Measurements from ENCODE around the gene MDM2. TPM values are rescaled to one million over a fixed set of nuclear protein-coding genes. Genes with fewer than 3 reads are reported as not detected.

The MDM2 gene
- total RNA-seq, 3 donors from 2014 or later (not counting 1 experiment from before 2014, with no cell fraction given) = 130 to 143 (median 132) TPM

DNA sequence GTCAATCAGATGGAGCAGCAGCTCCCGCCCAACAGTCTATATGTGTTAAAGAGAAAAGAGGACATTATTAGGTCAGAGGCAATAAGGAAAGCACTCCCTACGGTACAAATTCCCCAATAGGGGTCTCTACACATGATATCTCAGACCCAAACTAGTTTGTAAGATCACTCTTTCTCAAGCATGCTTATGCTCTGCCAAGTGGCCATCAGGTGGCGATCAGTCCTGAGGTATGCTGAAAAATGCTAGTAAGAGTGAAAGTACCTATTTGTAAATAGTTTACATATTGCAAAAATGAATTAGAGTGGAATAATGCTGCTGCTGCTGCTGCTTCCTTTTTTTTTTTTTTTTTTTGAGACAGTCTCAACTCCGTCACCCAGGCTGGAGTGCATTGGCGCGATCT lies 63.9 kb downstream of the MDM2 start:
- no peak for DNase-seq
- intact Hi-C loops (cut with micrococcal nuclease) = no loop called here
- no peaks in the 10 kb centered on the region for H3K4me1 Mint-ChIP-seq
- Histone ChIP-seq H3K36me3 (ENCODE audit: control insufficient read depth, insufficient read depth, low read length) (no peaks in the 10 kb centered on the region), H3K27me3 (ENCODE audit: control insufficient read depth, insufficient read depth, low read length) (no peaks in the 10 kb centered on the region), H3K9me3 (ENCODE audit: control insufficient read depth, insufficient read depth, low read length) (no peaks in the 10 kb centered on the region), H3K4me3 (ENCODE audit: low read length) (no peak overlapping the region), H3K27ac (ENCODE audit: low read length) (no peak overlapping the region), H3K4me1 (ENCODE audit: control insufficient read depth, insufficient read depth, low read length) (no peaks in the 10 kb centered on the region)
- TF ChIP-seq, protein P1, sequence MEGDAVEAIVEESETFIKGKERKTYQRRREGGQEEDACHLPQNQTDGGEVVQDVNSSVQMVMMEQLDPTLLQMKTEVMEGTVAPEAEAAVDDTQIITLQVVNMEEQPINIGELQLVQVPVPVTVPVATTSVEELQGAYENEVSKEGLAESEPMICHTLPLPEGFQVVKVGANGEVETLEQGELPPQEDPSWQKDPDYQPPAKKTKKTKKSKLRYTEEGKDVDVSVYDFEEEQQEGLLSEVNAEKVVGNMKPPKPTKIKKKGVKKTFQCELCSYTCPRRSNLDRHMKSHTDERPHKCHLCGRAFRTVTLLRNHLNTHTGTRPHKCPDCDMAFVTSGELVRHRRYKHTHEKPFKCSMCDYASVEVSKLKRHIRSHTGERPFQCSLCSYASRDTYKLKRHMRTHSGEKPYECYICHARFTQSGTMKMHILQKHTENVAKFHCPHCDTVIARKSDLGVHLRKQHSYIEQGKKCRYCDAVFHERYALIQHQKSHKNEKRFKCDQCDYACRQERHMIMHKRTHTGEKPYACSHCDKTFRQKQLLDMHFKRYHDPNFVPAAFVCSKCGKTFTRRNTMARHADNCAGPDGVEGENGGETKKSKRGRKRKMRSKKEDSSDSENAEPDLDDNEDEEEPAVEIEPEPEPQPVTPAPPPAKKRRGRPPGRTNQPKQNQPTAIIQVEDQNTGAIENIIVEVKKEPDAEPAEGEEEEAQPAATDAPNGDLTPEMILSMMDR (IDR thresholded peaks at IDR 0.05) = no peak
- H3K27me3 Mint-ChIP-seq (ENCODE audit: low read depth in 2 of 2) = peaks cover under 1 to 12% of the 10 kb centered on the region in 2 donors
- 89% methylated on average over 4 of the region's 6 CpGs for WGBS (ENCODE audit: insufficient coverage)
- no peaks in the 10 kb centered on the region for H3K9me3 Mint-ChIP-seq
- no peak overlapping the region for H3K4me3 Mint-ChIP-seq
- no peak for ATAC-seq
- no peak overlapping the region for H3K27ac Mint-ChIP-seq
- no peaks in the 10 kb centered on the region for H3K36me3 Mint-ChIP-seq

DNA sequence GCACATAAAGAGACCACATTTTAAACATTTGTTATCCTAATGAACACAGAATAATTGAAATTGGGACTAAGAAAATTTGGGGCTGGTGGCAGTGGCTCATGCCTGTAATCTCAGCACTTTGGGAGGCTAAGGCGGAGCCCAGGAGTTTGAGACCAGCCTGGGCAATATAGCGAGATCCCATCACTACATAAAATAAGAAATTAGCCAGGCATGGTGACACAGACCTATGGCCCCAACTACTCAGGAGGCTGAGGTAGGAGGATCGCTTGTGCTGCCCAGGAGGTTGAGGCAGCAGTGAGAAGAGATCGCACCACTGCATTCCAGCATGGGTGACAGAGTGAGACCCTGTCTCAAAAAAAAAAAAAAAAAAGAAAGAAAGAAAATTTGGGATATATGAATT lies 65.3 kb downstream of the MDM2 start:
- 91% methylated on average over 3 of the region's 4 CpGs for WGBS (ENCODE audit: insufficient coverage)
- H3K4me1 Mint-ChIP-seq = no peaks in the 10 kb centered on the region
- H3K36me3 ChIP-seq (ENCODE audit: control insufficient read depth, insufficient read depth, low read length) = no peaks in the 10 kb centered on the region
- H3K27ac Mint-ChIP-seq = no peak overlapping the region
- DNase-seq (no peak), ATAC-seq (no peak)
- H3K27ac ChIP-seq (ENCODE audit: low read length) = no peak overlapping the region
- no peak overlapping the region for H3K4me3 ChIP-seq (ENCODE audit: low read length)
- H3K27me3 Mint-ChIP-seq (ENCODE audit: low read depth in 2 of 2) = peaks cover 12 to 15% of the 10 kb centered on the region in 2 donors
- H3K27me3 ChIP-seq (ENCODE audit: control insufficient read depth, insufficient read depth, low read length) = no peaks in the 10 kb centered on the region
- no peaks in the 10 kb centered on the region for H3K4me1 ChIP-seq (ENCODE audit: control insufficient read depth, insufficient read depth, low read length)
- no peaks in the 10 kb centered on the region for H3K9me3 Mint-ChIP-seq
- intact Hi-C loops (cut with micrococcal nuclease) = no loop called here
- no peak overlapping the region for H3K4me3 Mint-ChIP-seq
- TF ChIP-seq, protein P1 (IDR thresholded peaks at IDR 0.05) = no peak
- no peaks in the 10 kb centered on the region for H3K9me3 ChIP-seq (ENCODE audit: control insufficient read depth, insufficient read depth, low read length)
- no peaks in the 10 kb centered on the region for H3K36me3 Mint-ChIP-seq

DNA sequence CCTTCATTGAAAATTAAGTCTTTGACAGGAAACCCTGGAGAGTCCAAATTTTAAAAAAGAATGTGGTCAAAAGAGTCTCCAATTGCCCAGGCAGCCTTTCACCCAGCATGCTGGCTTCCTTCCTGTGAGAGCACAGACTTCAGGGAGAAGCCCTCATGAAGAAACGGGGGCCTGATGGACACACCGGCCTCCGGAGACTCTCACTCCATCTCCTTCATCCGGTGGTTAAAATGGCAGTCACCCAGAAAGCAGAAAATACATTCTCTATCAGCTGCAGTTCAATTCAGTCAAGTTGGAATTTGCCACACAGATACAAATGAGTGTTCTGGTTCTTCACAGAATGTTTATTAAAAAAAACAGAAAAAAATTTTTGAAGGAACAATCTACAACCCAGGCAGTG lies 68.5 kb downstream of the MDM2 start:
- no peaks in the 10 kb centered on the region for H3K27me3 ChIP-seq (ENCODE audit: control insufficient read depth, insufficient read depth, low read length)
- intact Hi-C loops (cut with micrococcal nuclease) = no loop called here
- no peak overlapping the region for H3K4me3 ChIP-seq (ENCODE audit: low read length)
- no peak for ATAC-seq
- Mint-ChIP-seq H3K4me3 (no peak overlapping the region), H3K27me3 (ENCODE audit: low read depth in 2 of 2) (peaks cover 8 to 20% of the 10 kb centered on the region in 2 donors), H3K4me1 (no peaks in the 10 kb centered on the region), H3K36me3 (no peaks in the 10 kb centered on the region), H3K9me3 (no peaks in the 10 kb centered on the region), H3K27ac (no peak overlapping the region)
- H3K27ac ChIP-seq (ENCODE audit: low read length) = no peak overlapping the region
- H3K9me3 ChIP-seq (ENCODE audit: control insufficient read depth, insufficient read depth, low read length) = no peaks in the 10 kb centered on the region
- TF ChIP-seq, protein P1 (IDR thresholded peaks at IDR 0.05) = no peak
- WGBS (ENCODE audit: insufficient coverage) = 6% methylated on average over 4 of the region's 4 CpGs
- no peak for DNase-seq
- H3K36me3 ChIP-seq (ENCODE audit: control insufficient read depth, insufficient read depth, low read length) = no peaks in the 10 kb centered on the region
- H3K4me1 ChIP-seq (ENCODE audit: control insufficient read depth, insufficient read depth, low read length) = no peaks in the 10 kb centered on the region

DNA sequence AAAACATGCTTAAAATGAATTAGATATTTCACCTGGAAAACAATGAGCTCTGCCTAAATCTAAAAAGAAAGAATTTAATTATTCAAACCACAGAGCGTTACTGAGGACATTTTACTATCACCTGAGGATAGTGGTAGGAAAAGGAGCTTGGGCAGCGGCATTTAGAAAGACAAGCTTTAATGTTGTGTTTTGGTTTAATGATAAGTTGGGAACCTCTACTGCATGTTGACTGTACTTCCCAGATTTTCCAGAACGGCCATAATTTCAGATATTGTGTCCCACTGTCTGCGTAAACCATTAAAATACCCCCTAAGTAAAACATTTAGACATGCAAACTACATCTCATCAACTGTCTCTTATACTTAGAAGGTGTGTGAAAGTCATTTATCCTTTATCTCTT lies 69.6 kb downstream of the MDM2 start:
- no peak overlapping the region for H3K27ac Mint-ChIP-seq
- Histone ChIP-seq H3K27ac (ENCODE audit: low read length) (no peak overlapping the region), H3K4me1 (ENCODE audit: control insufficient read depth, insufficient read depth, low read length) (no peaks in the 10 kb centered on the region), H3K36me3 (ENCODE audit: control insufficient read depth, insufficient read depth, low read length) (no peaks in the 10 kb centered on the region), H3K27me3 (ENCODE audit: control insufficient read depth, insufficient read depth, low read length) (no peaks in the 10 kb centered on the region), H3K4me3 (ENCODE audit: low read length) (no peak overlapping the region), H3K9me3 (ENCODE audit: control insufficient read depth, insufficient read depth, low read length) (no peaks in the 10 kb centered on the region)
- peaks cover 8 to 20% of the 10 kb centered on the region in 2 donors for H3K27me3 Mint-ChIP-seq (ENCODE audit: low read depth in 2 of 2)
- H3K4me3 Mint-ChIP-seq = no peak overlapping the region
- 94% methylated on average over 4 of the region's 4 CpGs for WGBS (ENCODE audit: insufficient coverage)
- H3K4me1 Mint-ChIP-seq = no peaks in the 10 kb centered on the region
- ATAC-seq (no peak), DNase-seq (no peak)
- H3K36me3 Mint-ChIP-seq = no peaks in the 10 kb centered on the region
- H3K9me3 Mint-ChIP-seq = no peaks in the 10 kb centered on the region
- intact Hi-C loops (cut with micrococcal nuclease) = no loop called here
- TF ChIP-seq, protein P1 (IDR thresholded peaks at IDR 0.05) = no peak
